Measurements from ENCODE around the gene MICAL2.

The MICAL2 gene

DNA sequence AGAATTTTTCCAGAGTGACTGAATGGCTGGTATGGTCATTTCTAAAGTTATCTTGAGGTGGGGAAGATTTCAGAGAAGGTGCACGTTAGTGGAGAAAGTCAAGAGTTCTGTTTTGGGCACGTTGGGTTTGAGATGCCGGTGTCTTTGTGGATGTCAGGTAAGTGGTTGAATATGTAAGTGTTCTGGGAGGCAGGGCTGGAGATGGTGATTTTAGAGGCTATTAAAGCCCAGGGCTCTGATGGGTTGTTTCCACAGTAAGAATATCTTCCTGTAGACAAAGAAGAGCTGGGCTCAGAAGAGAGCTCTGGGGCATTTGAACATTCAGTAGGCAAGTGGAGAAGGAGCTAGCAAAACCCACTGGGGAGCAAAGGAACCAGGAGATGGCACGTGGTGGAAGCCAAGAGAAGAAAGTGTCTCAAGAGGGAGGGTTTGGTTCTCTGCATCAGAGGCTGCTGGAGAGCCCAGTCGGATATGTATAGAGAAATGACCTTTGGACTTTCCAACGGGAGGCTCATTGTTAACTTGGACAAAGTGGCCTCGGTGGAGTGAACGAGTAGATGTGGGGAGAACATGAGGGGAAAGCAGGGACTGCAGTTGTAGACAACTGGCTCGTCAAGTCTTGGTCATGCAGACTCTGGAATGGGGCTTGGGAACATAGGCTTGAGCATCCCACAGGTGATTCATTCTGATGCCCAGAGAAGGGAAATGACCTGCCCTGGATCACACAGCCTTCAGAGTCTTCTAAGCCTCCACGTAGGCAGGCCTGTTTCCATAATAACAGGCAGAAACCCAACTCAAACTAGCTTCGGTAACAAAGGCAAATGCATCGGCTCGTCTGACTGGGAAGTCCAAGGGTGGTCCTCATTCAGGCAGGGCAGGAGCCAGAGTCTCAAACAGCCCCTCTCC, 168.6 kb downstream of the MICAL2 start:
- no peak for DNase-seq

- no peak for DNase-seq
Measured at GRCh38 chr11:12279672-12280108, 169.3 kb downstream of the MICAL2 start.

- no peak for DNase-seq
Measured at GRCh38 chr11:12280199-12280837, 169.9 kb downstream of the MICAL2 start.

DNA sequence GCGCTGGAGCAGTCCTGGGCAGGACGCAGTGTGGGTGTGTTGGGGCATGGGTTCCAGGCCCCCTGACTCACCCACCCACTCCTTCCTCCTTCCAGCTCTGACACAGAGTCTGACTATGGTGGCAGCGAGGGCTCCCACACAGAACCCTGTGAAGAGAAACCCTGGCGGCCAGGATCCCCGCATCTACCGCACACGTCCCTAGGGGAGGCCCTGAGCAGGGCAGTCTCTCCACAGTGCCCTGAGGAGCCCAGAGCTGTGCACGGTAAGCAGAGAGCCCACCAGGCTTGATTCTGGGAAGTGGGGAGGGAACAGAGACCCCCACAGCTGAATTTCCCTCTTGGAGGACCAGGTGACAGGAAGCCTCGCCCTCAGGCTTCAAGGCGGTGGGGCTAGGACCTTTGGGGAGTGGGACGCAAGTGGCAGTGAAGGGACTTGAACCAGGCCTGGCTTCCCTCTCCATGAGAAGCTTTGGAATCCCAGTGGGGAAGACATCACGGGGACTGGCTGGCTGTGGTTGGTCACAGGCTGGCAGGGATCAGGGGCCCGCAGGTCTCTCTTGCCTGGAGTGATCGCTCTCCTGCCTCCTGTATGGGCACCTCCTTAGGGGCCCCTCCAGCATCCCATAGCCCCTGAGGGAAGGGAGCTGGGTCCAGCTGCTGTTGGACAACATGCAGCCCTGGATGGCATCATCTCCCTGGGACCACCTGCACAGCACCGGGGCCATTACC, 170.6 kb downstream of the MICAL2 start:
- DNase-seq: no peak

DNA sequence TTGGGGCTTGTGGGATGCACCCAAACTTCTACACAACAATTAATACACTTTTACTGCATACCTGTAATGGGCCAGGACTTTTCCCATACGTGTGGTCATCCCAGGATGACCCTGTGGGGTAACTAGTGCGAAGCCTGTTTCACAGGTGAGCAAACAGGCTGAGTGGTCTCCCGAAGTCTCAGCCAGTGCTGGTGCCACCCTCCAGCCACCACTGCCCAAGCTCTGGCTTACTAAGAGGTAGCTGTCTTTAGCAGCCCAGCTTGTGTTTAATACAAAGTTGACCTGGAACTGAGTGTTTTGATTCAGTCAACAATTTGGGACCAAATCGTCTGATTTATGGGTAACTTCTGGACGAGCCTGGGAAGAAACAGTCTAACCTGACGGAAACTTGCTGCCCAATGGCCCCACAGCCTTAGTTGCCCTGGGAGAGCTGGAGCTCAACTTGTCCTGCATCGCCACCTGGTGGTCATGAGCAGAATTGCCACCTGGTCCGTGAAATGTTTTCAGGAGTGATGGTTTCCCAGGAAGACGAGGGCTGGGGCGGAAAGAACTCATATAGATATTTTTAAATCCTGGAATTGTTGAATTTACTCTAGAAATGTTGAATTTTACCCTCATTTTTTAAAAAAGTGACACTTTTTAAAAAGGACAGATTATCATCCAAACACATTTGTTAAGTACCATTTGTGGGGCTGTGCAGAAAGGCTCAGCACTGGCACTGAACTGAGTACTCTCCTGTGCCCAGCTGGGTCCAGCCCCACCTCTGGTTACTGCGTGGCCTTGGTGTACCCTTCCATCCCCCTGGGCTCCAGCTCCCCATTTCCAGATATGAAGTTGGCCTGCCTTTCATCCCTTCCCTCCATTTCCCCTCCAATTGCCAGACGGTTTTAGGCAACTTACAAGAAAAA, 171.4 kb downstream of the MICAL2 start:
- peak; percentile 18 for DNase-seq

DNA sequence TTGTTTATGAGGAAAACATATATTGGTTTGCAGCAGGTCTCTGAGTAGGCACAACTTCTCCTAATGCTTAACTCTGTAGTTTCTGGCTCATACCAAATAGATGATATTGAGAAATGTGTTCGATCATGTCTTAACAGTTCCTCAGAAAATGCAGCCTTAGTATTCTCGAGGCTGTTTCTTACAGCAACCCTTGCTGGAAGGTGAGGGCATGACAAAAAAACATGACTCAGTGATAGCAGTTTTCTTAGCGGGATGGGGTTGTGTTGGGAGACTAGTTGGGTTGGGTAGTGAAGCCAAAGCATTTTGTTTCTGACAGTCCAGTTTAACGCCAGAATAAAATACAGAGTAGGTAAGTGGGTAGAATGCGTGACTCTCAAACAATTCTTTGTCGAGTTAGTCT, 172.3 kb downstream of the MICAL2 start:
- no peak for DNase-seq

DNA sequence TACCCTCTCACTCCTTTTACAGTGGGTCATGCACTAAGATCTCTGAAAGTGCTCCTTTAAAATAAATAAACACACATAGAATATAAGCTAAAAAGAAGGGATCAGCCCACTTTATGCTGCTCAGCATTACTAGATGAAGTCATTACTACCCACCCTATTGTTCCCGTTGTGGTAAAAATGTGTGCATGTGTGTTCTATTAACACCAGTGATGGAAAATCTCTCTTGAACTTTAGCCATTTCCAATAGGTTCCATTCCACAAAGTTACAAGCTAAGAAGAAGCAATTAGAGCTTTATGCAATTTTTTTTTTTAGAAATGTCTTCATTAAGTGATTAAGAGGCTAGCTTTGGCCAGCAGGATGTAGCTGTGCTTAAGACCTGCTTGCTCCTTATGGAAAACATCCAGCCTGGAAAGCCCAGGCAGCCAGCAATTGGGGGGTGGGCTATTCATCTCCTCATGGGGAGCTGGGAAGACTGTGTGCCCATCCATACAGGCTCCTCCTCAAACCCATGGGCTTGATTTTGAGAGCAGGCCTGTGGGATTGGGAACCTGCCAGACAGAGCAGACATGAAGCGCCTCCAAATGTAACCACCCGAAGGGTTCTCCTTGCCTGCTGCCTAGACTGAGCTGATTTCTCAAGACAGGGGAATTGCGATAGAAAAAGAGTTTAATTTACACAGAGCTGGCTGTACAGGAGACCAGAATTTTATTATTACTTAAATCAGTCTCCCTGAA, 174.1 kb downstream of the MICAL2 start:
- DNase-seq: no peak

- DNase-seq: no peak
Measured at GRCh38 chr11:12285106-12285505, 174.7 kb downstream of the MICAL2 start.

GRCh38 chr11:12285811-12286222, 175.4 kb downstream of the MICAL2 start:
- DNase-seq: no peak

- no peak for DNase-seq
Measured at GRCh38 chr11:12286606-12287005, 176.2 kb downstream of the MICAL2 start.

DNA sequence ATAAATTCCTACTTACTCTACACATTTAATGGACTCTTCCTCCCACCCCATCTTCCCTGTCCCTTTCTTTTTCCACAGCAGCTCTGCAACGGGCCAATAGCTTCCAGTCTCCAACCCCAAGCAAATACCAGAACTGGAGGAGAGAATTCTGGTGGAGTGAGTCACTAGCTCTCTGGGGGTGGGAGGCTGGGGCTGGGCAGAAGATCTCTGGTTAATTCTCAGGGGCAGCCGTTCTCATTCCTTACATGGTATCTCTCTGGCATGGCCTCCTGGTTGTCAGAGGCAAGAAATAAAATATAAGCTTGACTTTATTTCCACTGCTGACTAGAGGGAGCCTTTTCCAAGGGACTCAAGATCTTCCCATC, 176.6 kb downstream of the MICAL2 start:
- no peak for DNase-seq

- peak; percentile 42 for DNase-seq
Measured at GRCh38 chr11:12287374-12288211, 177.2 kb downstream of the MICAL2 start.

DNA sequence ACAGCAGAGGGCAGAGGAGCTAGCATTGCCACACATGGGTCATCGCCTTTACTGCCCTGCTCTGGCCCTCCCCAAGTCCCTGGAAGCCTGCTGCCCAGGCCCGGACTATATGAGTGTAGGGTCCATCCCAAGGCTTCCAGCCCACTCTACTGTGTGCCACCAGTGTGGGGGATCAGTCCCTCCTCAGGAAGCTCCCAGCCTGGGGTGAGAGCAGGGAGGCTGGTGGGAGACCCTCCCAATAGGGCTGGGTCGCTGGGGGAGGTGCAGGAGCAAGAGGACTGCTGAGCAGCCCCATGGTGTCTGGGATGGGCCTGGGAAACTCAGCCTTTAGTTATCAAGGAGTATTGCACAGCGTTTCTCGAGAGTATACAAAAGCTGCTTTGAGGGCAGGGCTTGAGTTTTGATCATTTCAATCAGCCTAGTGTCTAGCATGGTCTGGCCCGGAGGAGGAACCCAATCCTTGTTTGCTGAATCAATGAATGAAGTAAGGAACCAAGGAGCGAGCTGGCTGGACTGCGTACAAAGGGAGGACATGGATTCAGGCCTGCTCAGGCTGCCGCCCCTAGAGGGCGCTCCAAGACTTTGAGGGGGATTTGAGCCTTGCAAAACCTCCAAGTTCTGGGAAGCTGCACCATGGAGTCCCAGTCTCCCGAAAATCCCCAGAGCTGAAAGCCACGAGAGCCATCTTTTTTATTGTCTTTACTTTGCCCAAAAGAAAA, 178.0 kb downstream of the MICAL2 start:
- DNase-seq: peak; percentile 52

GRCh38 chr11:12288931-12289666, 178.7 kb downstream of the MICAL2 start:
- DNase-seq: no peak

- DNase-seq: no peak
Measured at GRCh38 chr11:12289667-12290476, 179.5 kb downstream of the MICAL2 start.

GRCh38 chr11:12290477-12290922, 180.1 kb downstream of the MICAL2 start:
- DNase-seq: no peak

DNA sequence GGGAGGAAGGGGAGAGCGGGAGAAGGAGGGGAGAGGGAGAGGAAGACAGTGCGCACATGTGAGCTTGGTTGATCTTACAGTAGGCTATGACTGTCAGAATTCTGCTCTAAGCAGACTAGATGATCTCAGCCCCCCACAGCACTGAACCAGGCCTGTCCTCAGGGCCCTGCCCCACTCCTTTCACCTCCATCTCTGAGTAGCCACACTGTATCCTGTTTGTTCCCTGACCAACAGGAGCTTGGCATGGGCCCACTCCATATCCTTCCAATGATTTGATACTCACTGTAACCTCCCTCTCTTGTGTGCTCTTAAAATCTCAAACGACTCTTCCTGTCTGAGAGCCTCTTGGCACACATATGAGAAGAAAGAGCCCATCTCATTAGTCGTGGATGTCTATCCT, 180.9 kb downstream of the MICAL2 start:
- DNase-seq: no peak

GRCh38 chr11:12291766-12292165, 181.4 kb downstream of the MICAL2 start:
- DNase-seq: no peak
